ENCODE measurements around the gene PKIG. TPM values are rescaled to one million over a fixed set of nuclear protein-coding genes. Genes with fewer than 3 reads are reported as not detected.

Gene PKIG
- total and polyA plus RNA-seq, 11 donors: 155 to 286 (median 200) TPM

- Histone ChIP-seq H3K27ac (peak overlapping the region in 1 of 12 donors; percentile 33), H3K36me3 (no peaks in the 10 kb centered on the region), H3K27me3 (peaks cover 0 to 10% (median 0%) of the 10 kb centered on the region in 9 donors), H3K4me3 (no peak overlapping the region), H3K9me3 (no peaks in the 10 kb centered on the region), H3K4me1 (peaks cover 0 to 38% (median 16%) of the 10 kb centered on the region in 12 donors)
- WGBS, 4 donors: 88 to 95% (median 93%) methylated on average over 3 of the region's 3 CpGs
- TF ChIP-seq POLR2A (IDR thresholded peaks at IDR 0.05) (no peak), CTCF (IDR thresholded peaks at IDR 0.05) (no peak)
- ATAC-seq (no peak), DNase-seq (no peak)
- intact Hi-C loops (cut with DNase I): loop anchor here in 2 of 10 donors (10.0 kb wide), 1 partner anchor 199 kb away; no protein-coding TSS in a partner anchor
These were observed 46.2 kb upstream of the PKIG start for GRCh38 chr20:44536175-44536574.

DNA sequence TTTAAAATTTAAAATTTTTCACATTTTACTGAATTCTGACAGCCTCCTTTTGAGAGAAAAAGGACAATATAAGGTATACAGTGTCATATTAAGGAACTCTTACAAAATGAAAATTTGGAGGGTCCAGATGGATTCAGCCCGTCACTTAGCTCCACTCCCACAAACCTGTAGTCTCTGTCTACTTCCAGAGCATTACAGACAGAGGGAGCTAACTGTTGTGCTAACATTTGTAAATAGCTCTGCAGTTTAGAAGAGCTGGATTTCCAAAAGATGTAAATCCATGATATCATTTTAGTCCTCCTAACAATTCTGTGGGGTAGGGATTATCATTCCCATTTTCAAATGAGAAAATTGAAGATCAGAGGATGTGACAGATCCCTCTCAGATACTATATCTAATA lies 44.4 kb upstream of the PKIG start:
- Histone ChIP-seq H3K4me3 (no peak overlapping the region), H3K27me3 (peaks cover 0 to 5% (median 0%) of the 10 kb centered on the region in 9 donors), H3K4me1 (peaks cover 0 to 38% (median 23%) of the 10 kb centered on the region in 12 donors), H3K9me3 (no peaks in the 10 kb centered on the region), H3K27ac (no peak overlapping the region), H3K36me3 (no peaks in the 10 kb centered on the region)
- WGBS, 4 donors: 46 to 75% (median 52%) methylated on average over 1 of the region's 1 CpG
- DNase-seq (no peak), ATAC-seq (peak in 1 of 4 donors; percentile 48)
- intact Hi-C loops (cut with DNase I): loop anchor here in 2 of 10 donors (10.0 kb wide), 1 partner anchor 197 kb away; no protein-coding TSS in a partner anchor
- no peak for TF ChIP-seq POLR2A (IDR thresholded peaks at IDR 0.05)
- TF ChIP-seq CTCF (IDR thresholded peaks at IDR 0.05): peak in 7 of 12 donors; percentile 28 to 51 (median 36)

DNA sequence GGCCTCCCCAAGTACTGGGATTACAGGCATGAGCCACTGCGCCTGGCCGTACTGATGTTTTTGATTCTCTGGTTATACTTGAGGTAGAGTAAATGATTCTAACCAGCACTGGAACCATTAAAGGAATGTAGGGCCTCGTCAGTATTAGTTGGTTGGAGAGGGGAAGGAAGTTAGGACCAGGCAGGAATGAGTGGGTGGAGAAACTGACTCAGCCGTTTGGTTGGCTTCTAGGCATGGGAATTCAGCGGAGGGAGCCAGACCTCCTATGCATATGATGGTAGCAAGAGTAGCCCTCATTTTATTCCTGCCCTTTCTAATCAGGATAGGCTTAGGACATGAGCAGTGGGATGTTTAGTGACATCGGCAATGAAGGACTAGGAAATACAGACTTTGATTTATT lies 41.5 kb upstream of the PKIG start:
- Histone ChIP-seq H3K4me1 (peaks cover 0 to 42% (median 35%) of the 10 kb centered on the region in 12 donors), H3K9me3 (no peaks in the 10 kb centered on the region), H3K36me3 (no peaks in the 10 kb centered on the region), H3K27me3 (no peaks in the 10 kb centered on the region), H3K4me3 (no peak overlapping the region), H3K27ac (peak overlapping the region in 1 of 12 donors; percentile 67)
- ATAC-seq: peak in 2 of 4 donors; percentile 55 to 68
- intact Hi-C loops (cut with DNase I): loop anchor here in 1 of 10 donors (10.0 kb wide), 1 partner anchor 344 kb away; the partner anchor contains the start of gene YWHAB
- no peak for DNase-seq
- no peak for TF ChIP-seq POLR2A (IDR thresholded peaks at IDR 0.05)
- no peak for TF ChIP-seq CTCF (IDR thresholded peaks at IDR 0.05)
- WGBS, 4 donors: 63 to 79% (median 74%) methylated on average over 6 of the region's 6 CpGs

GRCh38 chr20:44541992-44542391 lies 40.4 kb upstream of the PKIG start:
- Histone ChIP-seq H3K4me1 (peaks cover 0 to 42% (median 33%) of the 10 kb centered on the region in 12 donors), H3K4me3 (no peak overlapping the region), H3K27me3 (no peaks in the 10 kb centered on the region), H3K9me3 (no peaks in the 10 kb centered on the region), H3K27ac (peak overlapping the region in 2 of 12 donors; percentile 11 to 67), H3K36me3 (no peaks in the 10 kb centered on the region)
- ATAC-seq: no peak
- no peak for TF ChIP-seq CTCF (IDR thresholded peaks at IDR 0.05)
- no peak for TF ChIP-seq POLR2A (IDR thresholded peaks at IDR 0.05)
- WGBS, 4 donors: 38 to 44% (median 38%) methylated on average over 4 of the region's 4 CpGs
- intact Hi-C loops (cut with DNase I): loop anchor here in 1 of 10 donors (10.0 kb wide), 1 partner anchor 343 kb away; the partner anchor contains the start of gene YWHAB
- DNase-seq: no peak

All from heart left ventricle (tissue), 16 donors.